GM12892 (cell line): ENCODE measurements around the gene ZNF710.

Source experiments
- POLR2A ChIP-seq: IDR thresholded peaks from 2 replicates; pipeline ENCODE4 v1.6.1; 2011; ENCODE audit warnings: low read depth, low read length, control low read depth
- POLR2AphosphoS5 ChIP-seq: IDR thresholded peaks from 2 replicates; pipeline ENCODE4 v1.6.1; 2011; ENCODE audit warnings: low read depth, low read length, control low read depth
- TAF1 ChIP-seq: IDR thresholded peaks from 2 replicates; pipeline ENCODE4 v1.6.1; 2011; ENCODE audit warnings: low read depth, mild to moderate bottlenecking, control low read depth, low read length, borderline replicate concordance

GRCh38 chr15:90080458-90080755, 79.3 kb downstream of the ZNF710 start:
- TF ChIP-seq POLR2A (no peak), POLR2AphosphoS5 (no peak), TAF1 (no peak)
